Esophagus muscularis mucosa (tissue), 4 donors: ENCODE measurements around the gene CHPT1. TPM values are rescaled to one million over a fixed set of nuclear protein-coding genes. Genes with fewer than 3 reads are reported as not detected.

Experiments used
- DNase-seq: peaks from one replicate; pipeline ENCODE4 v3.0.0-alpha.2; 2017; ENCODE audit errors: extremely low spot score
- H3K27ac ChIP-seq, 4 donors: fragments of 200-600 bp; sonication (generic); replicated peaks in 1 of 4; 1 replicate in 3 of 4; 2 replicates in 1 of 4; pipeline ENCODE4 v1.5.1; 2016 to 2019; ENCODE audit warnings: mild to moderate bottlenecking in 1 of 4
- H3K27me3 ChIP-seq, 4 donors: fragments of 200-600 bp; sonication (generic); one replicate each; pipeline versions ENCODE4 v1.5.1 to v1.6.0; 2016 to 2019
- H3K36me3 ChIP-seq, 4 donors: fragments of 200-600 bp; sonication (generic); one replicate each; pipeline ENCODE4 v1.5.1; 2016 to 2019
- H3K4me1 ChIP-seq, 4 donors: fragments of 200-600 bp; sonication (generic); one replicate each; pipeline ENCODE4 v1.5.1; 2016 to 2019
- H3K4me3 ChIP-seq, 4 donors: fragments of 200-600 bp; sonication (generic); 1 replicate in 2 of 4; 2 replicates in 2 of 4; pipeline ENCODE4 v1.5.1; 2016 to 2019; ENCODE audit warnings: mild to moderate bottlenecking in 4 of 4, moderate library complexity in 1 of 4
- H3K9me3 ChIP-seq, 4 donors: fragments of 200-600 bp; sonication (generic); 1 replicate in 3 of 4; 2 replicates in 1 of 4; pipeline ENCODE4 v1.5.1; 2016 to 2019
- EP300 ChIP-seq: sonication (generic); formaldehyde crosslinking; IDR thresholded peaks from one replicate; pipeline ENCODE4 v1.6.1; 2017; ENCODE audit warnings: antibody characterized with exemption
- POLR2A ChIP-seq: fragments of 450-650 bp; IDR thresholded peaks from one replicate; pipeline ENCODE4 v1.6.1; 2017; ENCODE audit warnings: antibody characterized with exemption, moderate library complexity, mild to moderate bottlenecking, low read depth
- POLR2AphosphoS5 ChIP-seq, 2 donors: sonication (generic); formaldehyde crosslinking; IDR thresholded peaks; one replicate each; pipeline ENCODE4 v1.6.1; 2017; ENCODE audit warnings: antibody characterized with exemption in 2 of 2
- WGBS: methylation state at CpG from one replicate; pipeline ENCODE4 v1.1.5; 2018; 5-methylcytosine and 5-hydroxymethylcytosine counted together
- intact Hi-C: fragments of 100-400 bp; cut with DNase I; formaldehyde crosslinking; loops from one replicate; pipeline ENCODE4 v1.15.1; 2023
- total RNA-seq, 4 donors: library from RNA; depleted of rRNA; stranded (reverse); fragments of >200 nt; gene quantifications; one replicate each; pipeline versions ENCODE4 v1.1.0 to v1.2.1, GENCODE V29; 2016
- TF ChIP-seq, protein P1 (sequence below), 3 experiments: fragments of 200-600 bp in 2 of 3; fragments of 450-650 bp in 1 of 3; sonication (generic) in 2 of 3; IDR thresholded peaks; one replicate each; pipeline ENCODE4 v1.5.1; 2017 to 2019; ENCODE audit warnings: antibody characterized with exemption in 3 of 3, mild to moderate bottlenecking in 2 of 3, moderate library complexity in 1 of 3

CHPT1 gene
- 100 to 1,000 TPM in 1 of 4 donors, 10 to 100 TPM in 3; 57.5 to 180 (median 83.8) TPM for total RNA-seq

DNA sequence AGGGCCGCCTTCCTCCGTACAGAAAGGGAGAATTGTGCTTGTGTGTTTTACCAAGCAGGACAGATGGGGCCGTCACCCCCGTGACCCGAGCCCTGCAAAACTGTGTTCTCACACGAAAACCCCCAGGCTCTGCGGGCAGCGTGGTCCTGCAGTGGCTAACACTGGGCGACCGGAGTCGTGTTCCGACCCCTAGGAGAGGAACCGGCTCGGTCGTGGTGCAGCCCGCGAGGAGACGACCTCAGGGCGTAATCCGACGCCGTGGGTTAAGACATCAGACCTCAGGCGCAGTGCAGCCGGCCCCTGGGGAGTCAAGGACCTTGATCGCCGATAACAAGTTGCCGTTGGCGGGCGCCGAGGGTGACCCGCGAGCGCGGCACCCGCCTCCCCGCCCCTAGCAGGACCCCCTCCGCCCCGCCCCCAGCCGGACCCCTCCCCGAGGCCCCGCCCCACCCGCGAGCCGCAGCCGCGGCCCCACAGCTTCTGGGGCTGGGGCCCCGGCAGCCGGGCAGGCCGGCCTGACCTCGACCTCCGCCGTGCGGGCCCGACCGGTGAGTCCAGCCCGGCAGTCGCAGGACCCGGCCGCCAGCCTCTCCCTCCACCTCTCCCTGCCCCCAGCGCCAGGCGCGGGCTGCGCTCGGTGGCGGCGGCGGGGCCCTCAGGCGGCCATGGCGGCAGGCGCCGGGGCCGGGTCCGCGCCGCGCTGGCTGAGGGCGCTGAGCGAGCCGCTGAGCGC, at the start of gene CHPT1:
CHPT1 (plus strand) TSS at position 444 of the 733 bp plus-strand sequence; CDS start at position 666, 222 bp downstream.
- Histone ChIP-seq H3K27me3 (no peaks in the 10 kb centered on the region), H3K27ac (peak within 1 kb of the TSS; percentile 89 to 97 (median 96)), H3K9me3 (no peaks in the 10 kb centered on the region), H3K36me3 (no peaks in the 10 kb centered on the region), H3K4me3 (peak within 1 kb of the TSS; percentile 70 to 94 (median 90)), H3K4me1 (peaks cover 51 to 61% (median 56%) of the 10 kb centered on the region in 4 donors)
- TF ChIP-seq EP300: no peak
- TF ChIP-seq POLR2AphosphoS5 (IDR thresholded peaks at IDR 0.05): peak in 1 of 2 donors; percentile 32
- intact Hi-C loops: loop anchor here (2.0 to 5.0 kb wide), 2 partner anchors 133 to 365 kb away; partner anchors contain the start of genes GNPTAB and WASHC3
- DNase-seq: peak; percentile 94
- WGBS: no CpG with 5 or more reads among the region's 80 CpGs

DNA sequence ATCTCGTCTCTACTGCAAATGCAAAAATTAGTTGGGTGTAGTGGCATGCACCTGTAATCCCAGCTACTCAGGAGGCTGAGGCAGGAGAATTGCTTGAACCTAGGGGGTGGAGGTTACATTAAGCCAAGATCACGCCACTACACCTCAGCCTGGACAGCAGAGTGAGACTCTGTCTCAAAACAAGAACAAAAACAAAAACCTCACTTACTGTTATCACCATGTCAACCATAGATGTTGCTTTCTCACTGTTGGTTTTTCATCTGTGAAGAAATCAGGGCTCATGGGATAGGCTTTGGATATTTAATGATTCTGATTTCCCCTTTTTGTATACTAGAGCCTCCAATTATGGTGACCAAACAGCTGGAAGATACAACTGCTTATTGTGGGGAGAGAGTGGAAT, 49.7 kb upstream of the CHPT1 start:
- intact Hi-C loops: no loop called here
- H3K27ac ChIP-seq: no peak overlapping the region
- no peak for DNase-seq
- H3K9me3 ChIP-seq: no peaks in the 10 kb centered on the region
- TF ChIP-seq POLR2A (no peak), POLR2AphosphoS5 (IDR thresholded peaks at IDR 0.05) (no peak), EP300 (no peak)
- TF ChIP-seq, protein P1, sequence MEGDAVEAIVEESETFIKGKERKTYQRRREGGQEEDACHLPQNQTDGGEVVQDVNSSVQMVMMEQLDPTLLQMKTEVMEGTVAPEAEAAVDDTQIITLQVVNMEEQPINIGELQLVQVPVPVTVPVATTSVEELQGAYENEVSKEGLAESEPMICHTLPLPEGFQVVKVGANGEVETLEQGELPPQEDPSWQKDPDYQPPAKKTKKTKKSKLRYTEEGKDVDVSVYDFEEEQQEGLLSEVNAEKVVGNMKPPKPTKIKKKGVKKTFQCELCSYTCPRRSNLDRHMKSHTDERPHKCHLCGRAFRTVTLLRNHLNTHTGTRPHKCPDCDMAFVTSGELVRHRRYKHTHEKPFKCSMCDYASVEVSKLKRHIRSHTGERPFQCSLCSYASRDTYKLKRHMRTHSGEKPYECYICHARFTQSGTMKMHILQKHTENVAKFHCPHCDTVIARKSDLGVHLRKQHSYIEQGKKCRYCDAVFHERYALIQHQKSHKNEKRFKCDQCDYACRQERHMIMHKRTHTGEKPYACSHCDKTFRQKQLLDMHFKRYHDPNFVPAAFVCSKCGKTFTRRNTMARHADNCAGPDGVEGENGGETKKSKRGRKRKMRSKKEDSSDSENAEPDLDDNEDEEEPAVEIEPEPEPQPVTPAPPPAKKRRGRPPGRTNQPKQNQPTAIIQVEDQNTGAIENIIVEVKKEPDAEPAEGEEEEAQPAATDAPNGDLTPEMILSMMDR (IDR thresholded peaks at IDR 0.05): no peak
- no peak overlapping the region for H3K4me3 ChIP-seq
- H3K27me3 ChIP-seq: peaks cover 0 to 2% (median 0%) of the 10 kb centered on the region in 4 donors
- WGBS: 92% methylated on average over 2 of the region's 2 CpGs
- H3K4me1 ChIP-seq: peaks cover 0 to 1% (median 0%) of the 10 kb centered on the region in 4 donors
- no peaks in the 10 kb centered on the region for H3K36me3 ChIP-seq

DNA sequence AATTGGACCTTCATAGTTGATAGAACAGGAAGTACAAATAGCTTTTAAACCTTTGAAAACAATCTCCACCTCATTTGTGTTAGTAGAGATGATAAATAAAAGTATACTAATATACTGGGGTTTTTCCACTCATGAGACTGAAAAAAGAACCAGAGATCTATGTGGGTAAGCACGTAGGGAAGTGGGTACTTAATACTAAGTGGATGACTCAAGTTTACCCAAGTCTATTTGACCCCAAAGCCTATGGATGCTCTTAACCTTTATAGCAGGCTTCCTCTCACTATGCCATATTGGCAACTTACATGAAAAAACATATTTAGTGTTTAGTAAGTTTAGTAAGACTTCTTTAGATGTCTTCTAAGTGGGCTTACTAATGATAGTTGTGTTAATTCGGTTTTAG, 49.2 kb upstream of the CHPT1 start:
- intact Hi-C loops: no loop called here
- no peak overlapping the region for H3K4me3 ChIP-seq
- no peak for DNase-seq
- no peaks in the 10 kb centered on the region for H3K36me3 ChIP-seq
- 56% methylated on average over 2 of the region's 2 CpGs for WGBS
- TF ChIP-seq POLR2A (no peak), POLR2AphosphoS5 (IDR thresholded peaks at IDR 0.05) (no peak), EP300 (no peak)
- TF ChIP-seq, protein P1 (IDR thresholded peaks at IDR 0.05): no peak
- H3K9me3 ChIP-seq: no peaks in the 10 kb centered on the region
- no peak overlapping the region for H3K27ac ChIP-seq
- H3K27me3 ChIP-seq: no peaks in the 10 kb centered on the region
- H3K4me1 ChIP-seq: no peaks in the 10 kb centered on the region

DNA sequence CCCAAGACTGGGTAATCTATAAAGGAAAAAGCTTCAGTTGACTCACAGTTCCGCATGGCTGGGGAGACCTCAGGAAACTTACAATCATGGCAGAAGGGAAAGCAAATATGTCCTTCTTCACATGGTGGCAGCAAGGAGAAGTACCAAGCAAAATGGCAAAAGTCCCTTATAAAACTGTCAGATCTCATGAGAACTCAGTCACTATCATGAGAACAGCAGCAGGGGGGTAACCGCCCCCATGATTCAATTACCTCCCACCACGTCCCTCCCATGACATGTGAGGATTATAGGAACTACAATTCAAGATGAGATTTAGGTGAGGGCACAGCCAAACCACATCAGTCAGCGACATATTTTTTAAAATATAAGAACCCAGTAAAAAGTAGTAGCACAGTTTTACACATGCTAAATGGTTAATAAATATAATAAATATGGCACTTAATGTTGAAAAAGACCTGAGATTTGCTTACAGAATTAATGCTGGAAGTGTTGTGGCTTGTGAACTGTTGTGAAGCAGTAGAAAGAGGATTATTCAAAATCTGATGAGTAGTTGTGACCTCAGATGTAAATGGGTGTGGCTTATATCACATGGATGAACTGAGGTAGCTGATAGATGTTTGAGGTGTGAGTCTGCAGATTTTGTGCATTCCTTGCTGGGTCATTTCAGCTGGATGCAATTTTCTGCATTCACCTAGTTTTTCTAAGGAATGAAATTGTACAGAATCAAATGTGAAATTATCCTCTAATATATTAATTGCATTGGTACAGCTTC, 46.9 kb upstream of the CHPT1 start:
- Histone ChIP-seq H3K27me3 (no peaks in the 10 kb centered on the region), H3K4me1 (no peaks in the 10 kb centered on the region), H3K36me3 (no peaks in the 10 kb centered on the region), H3K27ac (no peak overlapping the region), H3K9me3 (no peaks in the 10 kb centered on the region), H3K4me3 (no peak overlapping the region)
- intact Hi-C loops: no loop called here
- DNase-seq: no peak
- WGBS: 76% methylated on average over 4 of the region's 4 CpGs
- TF ChIP-seq, protein P1 (IDR thresholded peaks at IDR 0.05): no peak
- TF ChIP-seq POLR2A: no peak
- TF ChIP-seq POLR2AphosphoS5 (IDR thresholded peaks at IDR 0.05): no peak
- no peak for TF ChIP-seq EP300

DNA sequence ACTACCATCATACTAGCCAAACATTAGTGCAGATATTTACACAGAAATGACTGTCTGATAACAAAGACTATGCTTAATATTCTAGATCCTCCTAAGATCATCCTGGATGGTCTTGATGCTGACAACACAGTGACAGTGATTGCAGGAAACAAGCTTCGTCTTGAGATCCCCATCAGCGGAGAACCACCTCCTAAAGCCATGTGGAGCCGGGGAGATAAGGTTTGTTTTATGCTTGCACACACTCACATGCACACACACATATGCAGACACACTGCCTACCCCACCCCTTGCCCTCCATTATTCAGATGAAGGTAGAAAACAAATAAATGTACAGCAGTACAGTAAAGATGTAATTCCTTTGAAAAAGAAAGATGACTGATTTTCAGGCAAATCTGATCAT, 44.4 kb upstream of the CHPT1 start:
- H3K27me3 ChIP-seq: no peaks in the 10 kb centered on the region
- no peak for DNase-seq
- H3K27ac ChIP-seq: no peak overlapping the region
- no peak overlapping the region for H3K4me3 ChIP-seq
- H3K36me3 ChIP-seq: no peaks in the 10 kb centered on the region
- intact Hi-C loops: no loop called here
- 70% methylated on average over 3 of the region's 3 CpGs for WGBS
- TF ChIP-seq POLR2AphosphoS5 (IDR thresholded peaks at IDR 0.05) (no peak), POLR2A (no peak), EP300 (no peak)
- TF ChIP-seq, protein P1 (IDR thresholded peaks at IDR 0.05): no peak
- H3K9me3 ChIP-seq: no peaks in the 10 kb centered on the region
- H3K4me1 ChIP-seq: no peaks in the 10 kb centered on the region
